Activated CD4-positive, CD25-positive, alpha-beta regulatory T cell treated with anti-CD3 and anti-CD28 coated beads, Interleukin-2, amount 50 U/mL, for 72 hours (primary cell): Measurements from ENCODE around the gene MFSD2B.
A peak's percentile ranks its signal among the peaks of the same experiment; 100 is the strongest.
"Not testable (repeated sequence)": the region's sequence is repeated elsewhere in the genome, so short reads cannot be mapped to it uniquely, and the experiment has no call there.

Experiments
- DNase-seq: peaks from one replicate; pipeline ENCODE4 v3.0.0; 2021

MFSD2B gene

DNA sequence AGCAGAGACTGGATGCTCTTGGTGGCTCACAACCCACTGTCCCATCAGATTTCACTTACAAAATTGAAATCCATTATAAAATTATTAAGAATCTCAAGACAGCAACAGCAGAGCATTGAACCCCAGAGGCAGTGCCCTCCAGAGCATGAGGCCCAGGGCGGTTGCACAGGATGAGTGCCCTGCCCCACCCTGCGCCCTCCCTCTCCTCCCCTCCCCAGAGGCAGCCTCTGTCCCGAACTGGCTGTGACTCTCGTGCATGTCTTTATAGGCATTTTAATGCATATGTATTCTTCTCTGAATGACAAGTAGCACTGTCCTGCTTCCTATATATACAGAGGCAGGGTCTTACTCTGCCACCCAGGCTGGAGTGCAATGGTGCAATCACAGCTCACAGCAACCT is 10.4 kb downstream of the MFSD2B start:
- no peak for DNase-seq

- DNase-seq, result no peak
Observed at GRCh38 chr2:24021122-24021998, 11.5 kb downstream of the MFSD2B start.

GRCh38 chr2:24022324-24022974 is 12.6 kb downstream of the MFSD2B start:
- DNase-seq, result no peak

- no peak for DNase-seq
Observed at GRCh38 chr2:24022975-24023575, 13.2 kb downstream of the MFSD2B start.

- no peak for DNase-seq
Observed at GRCh38 chr2:24024018-24024417, 14.1 kb downstream of the MFSD2B start.

- no peak for DNase-seq
Observed at GRCh38 chr2:24024996-24025663, 15.2 kb downstream of the MFSD2B start.

DNA sequence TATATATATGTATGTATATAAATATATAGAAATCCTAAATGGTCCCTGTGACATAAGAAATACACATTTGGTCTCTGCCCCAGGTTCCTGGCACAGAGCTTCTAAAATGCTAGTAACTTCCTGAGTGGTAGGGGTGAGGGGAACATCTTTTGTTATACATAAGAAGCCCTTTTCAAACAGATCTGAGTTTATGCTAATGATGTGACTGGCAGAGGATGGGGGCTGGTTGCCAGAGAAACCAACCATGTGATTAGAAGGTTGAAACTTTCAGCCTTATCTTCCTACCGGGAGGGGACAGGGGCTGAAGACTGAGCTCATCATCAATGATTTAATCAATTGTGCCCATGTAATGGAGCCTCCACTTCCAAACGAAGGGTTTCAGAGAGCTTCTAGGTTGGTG is 16.3 kb downstream of the MFSD2B start:
- no peak for DNase-seq

DNA sequence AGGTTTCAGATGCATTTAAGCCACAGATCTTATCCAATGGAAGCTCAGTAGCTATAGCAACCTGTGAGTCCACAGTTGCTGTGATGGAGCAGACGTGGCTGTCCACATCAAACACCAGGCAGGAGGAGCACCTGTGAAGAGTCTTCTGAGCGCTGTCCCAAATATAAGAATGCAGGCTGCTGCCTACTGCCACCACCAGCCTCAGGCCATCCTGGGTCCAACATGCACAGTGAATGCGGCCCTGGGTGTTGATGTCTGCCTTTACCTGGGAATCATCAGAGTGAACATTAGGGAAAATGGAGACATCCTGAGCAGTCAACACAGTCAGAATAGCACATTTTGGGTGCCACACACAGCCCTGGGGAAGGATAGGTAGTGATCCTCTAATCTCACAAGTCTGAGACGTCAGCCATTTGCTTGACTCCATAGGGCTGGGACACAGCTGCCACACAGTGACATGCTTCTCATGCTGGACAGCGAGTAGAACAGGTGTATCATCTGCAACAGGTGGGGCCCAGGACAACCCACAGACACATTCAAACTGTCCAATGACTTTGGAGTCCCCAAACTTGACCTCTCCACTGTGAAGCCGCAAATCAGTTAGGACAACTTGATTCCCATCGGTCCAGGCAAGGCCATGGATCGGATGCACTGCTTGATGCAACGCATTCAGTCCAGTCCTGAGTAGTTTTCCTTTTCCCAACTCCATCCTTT is 29.1 kb downstream of the MFSD2B start:
- DNase-seq, result peak; percentile 6

DNA sequence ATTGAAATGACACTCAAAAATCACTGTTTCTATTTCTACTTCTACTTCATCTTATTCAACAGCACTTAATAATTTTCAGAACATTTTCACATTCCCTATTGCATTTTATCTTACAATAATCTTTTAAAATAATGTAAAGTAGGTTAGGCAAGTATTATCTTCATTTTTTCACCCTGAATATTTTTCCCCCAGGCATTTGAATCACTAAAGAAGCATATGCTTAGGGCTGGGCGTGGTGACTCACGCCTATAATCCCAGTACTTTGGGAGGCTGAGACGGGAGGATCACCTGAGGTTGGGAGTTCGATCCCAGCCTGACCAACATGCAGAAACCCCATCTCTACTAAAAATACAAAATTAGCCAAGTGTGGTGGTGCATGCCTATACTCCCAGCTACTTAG is 30.6 kb downstream of the MFSD2B start:
- no peak for DNase-seq

DNA sequence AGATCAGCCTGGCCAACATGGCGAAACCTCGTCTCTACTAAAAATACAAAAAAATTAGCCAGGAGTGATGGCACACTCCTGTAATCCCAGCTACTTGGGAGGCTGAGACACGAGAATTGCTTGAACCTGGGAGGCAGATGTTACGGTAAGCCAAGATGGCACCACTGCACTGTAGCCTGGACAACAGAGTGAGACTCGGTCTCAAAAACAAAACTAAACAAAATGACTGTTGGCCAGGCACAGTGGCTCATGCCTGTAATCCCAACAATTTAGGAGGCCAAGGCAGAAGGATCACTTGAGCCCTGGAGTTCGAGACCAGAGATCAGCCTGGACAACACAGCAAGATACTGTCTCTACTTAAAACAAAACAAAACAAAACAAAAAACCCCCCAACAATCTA is 33.2 kb downstream of the MFSD2B start:
- not testable (repeated sequence) for DNase-seq

DNA sequence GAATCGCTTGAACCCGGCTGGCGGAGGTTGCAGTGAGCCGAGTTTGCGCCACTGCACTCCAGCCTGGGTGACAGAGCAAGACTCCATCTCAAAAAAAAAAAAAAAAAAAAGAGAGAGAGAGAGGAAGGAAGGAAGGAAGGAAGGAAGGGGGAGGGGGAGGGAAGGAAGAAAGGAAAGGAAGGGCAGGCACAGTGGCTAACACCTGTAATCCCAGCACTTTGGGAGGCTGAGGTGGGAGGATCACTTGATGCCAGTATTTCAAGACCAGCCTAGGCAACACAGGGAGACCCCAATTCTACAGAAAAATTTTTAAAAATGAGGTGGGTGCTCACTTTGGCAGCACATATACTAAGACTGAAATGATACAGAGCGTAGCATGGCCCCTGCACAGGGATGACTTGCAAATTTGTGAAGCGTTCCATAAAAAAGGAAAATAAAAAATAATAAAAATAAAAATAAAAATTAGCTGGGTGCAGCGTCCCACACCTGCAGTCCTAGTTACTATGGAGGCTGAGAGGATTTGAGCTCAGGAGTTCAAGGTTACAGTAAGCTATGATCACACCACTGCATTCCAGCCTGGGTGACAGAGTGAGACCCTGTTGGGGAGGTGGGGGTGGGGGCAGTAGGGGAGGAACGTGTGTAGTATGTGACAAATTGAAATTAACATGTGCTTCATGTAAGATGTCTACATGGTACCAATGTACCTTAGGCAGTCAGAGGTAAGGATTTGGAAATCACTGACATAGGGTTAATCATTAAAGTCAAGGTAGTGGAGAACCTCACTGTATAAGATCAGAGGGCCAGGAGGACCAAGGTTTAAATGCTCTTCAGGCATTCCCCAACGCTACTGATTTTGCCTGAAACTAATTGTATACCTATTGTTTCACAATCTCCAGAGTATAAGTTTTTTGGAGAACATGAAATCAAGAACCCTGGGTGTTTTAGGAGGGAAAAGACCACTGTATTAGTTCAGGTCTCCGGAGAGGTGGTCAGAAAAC is 35.9 kb downstream of the MFSD2B start:
- DNase-seq, result no peak

DNA sequence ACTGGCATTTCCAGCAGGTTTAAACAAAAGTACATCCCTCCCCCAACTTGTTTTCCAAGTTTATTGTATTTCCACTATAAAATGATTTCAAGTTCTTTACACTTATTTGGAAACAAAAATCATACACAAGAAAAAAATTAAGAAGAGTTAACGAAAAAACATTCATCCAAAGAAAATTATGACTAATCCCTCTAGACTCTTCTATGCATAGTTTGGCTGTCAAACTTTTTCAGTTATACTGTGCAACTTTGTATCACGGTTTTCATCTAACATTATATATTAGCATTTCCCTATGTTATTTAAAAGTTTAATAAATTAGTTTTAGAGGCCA is 36.7 kb downstream of the MFSD2B start:
- no peak for DNase-seq

DNA sequence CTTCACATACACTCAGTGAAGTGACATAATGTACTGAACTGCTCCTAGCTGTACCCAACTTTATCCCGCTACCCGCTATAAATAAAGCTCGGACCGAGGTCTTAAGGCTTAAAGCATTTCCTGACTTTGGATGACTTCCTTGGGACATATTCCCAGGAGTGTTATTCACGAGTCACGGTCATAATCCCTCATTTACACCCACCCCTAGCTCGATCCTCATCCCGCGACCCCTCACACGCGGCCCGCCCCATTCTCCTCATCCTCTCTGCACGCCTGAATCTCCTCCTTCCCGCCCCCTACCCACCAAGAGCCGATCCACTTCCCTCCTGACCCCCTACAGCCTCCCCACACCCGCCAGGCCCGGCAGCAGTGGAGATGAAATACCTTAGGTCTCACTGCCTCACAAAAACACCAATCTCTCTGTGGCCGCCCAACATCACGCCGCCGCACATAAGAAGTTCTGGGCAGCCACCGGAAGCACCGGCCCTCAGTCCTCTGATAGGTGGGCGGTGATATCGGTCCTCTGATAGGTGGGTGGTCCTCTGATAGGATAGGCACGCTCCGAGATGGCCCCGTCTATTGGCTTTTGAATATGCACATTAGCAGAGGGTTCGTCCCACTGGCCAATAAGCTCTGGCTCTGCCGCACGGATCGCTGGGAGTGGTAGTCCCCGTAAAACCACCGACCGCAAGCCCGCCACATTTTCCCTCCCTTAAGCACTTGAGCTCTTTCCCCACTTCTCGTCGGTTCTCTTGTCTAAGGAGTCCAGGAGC is 37.2 kb downstream of the MFSD2B start, which contains the start of gene WDCP:
Gene WDCP (minus strand): TSS at position 462 of the 773 bp plus-strand sequence. CDS start 7,897 bp downstream, outside the sequence.
- peak; percentile 84 for DNase-seq

DNA sequence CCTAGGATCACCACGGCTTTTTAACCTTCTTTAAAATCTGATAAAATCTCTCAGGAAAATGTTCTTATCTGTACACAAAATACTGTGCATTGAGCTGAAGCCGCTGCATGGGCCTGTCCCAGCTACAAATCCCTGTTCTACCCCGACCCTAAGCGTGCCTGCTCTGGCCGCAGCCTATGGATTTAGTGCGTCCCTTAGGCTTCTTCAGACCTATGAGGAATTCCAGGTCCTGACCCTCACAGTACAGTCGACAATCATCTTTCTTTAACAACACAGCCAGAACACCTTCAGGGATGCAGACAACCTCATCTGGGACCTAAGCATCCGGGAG is 37.8 kb downstream of the MFSD2B start:
- DNase-seq, result no peak

- no peak for DNase-seq
Observed at GRCh38 chr2:24048769-24049484, 39.0 kb downstream of the MFSD2B start.

- peak; percentile 39 for DNase-seq
Observed at GRCh38 chr2:24049485-24050021, 39.7 kb downstream of the MFSD2B start, which contains the start of gene FKBP1B. Gene FKBP1B (plus strand): TSS chr2:24049741. CDS start chr2:24049850, 109 bp downstream.

DNA sequence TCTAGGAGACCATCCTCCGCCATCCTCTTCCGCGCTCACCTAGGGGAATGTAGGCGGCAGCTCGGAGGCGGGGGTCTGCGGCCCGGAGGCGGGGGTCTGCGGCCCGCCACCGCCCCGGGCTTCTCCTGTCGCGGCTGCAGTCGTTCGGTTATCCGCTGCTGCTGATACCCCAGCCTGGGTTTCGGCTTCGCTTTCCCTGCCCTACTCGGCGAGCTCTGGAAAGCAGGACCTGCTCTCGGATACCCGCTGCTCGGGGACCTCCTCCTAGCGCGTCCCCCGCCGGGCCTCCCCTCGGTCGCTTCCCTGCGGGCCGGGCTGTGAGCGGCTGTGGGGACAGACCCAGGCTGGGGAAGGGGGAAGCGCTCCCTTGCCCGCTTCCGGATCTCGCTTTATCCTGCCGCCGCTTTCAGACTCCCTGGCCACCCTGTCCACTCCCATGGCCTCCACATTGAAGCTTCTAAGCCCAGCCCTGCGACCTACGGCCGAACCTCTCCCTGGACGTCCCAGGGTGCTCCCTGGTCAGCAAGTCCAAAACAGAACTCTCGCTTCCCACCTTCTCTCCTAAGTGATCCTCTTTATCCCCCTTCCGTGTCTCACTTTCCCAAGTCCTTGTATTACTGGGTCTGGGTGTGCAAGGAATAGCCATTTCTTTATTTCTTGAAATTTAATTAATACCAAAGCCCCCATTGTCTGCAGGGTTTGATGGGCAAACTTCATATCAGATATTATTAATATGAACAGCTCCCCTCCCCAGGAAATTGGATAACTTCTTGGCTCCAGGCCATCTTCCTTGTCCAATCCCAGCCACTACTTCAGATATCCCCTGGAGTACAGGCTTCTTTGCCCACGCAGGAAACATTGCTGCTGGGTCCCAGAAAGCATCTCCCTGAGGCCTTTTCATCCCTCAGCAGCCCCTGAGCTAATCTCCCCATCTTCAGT is 40.4 kb downstream of the MFSD2B start:
- no peak for DNase-seq

- DNase-seq, result no peak
Observed at GRCh38 chr2:24051833-24052232, 41.9 kb downstream of the MFSD2B start.
